Stimulated activated CD4-positive, alpha-beta T cell treated with anti-CD3 and anti-CD28 coated beads, Interleukin-1b, Interleukin-23, amount 100 ng/mL, for 48 hours (primary cell): ENCODE measurements around the gene MYOF.
A peak's percentile ranks its signal among the peaks of the same experiment; 100 is the strongest.
"Not testable (repeated sequence)": the region's sequence is repeated elsewhere in the genome, so short reads cannot be mapped to it uniquely, and the experiment has no call there.

Experiments
- DNase-seq: peaks from one replicate; pipeline ENCODE4 v3.0.0-alpha.2; 2020

Gene MYOF

GRCh38 chr10:93456480-93456879 lies 25.7 kb downstream of the MYOF start:
- DNase-seq = no peak

GRCh38 chr10:93454736-93455135 lies 27.4 kb downstream of the MYOF start:
- DNase-seq = no peak

- no peak for DNase-seq
Observed at GRCh38 chr10:93454146-93454545, 28.0 kb downstream of the MYOF start.

- DNase-seq = peak; percentile 16
Observed at GRCh38 chr10:93452143-93452542, 30.0 kb downstream of the MYOF start.

DNA sequence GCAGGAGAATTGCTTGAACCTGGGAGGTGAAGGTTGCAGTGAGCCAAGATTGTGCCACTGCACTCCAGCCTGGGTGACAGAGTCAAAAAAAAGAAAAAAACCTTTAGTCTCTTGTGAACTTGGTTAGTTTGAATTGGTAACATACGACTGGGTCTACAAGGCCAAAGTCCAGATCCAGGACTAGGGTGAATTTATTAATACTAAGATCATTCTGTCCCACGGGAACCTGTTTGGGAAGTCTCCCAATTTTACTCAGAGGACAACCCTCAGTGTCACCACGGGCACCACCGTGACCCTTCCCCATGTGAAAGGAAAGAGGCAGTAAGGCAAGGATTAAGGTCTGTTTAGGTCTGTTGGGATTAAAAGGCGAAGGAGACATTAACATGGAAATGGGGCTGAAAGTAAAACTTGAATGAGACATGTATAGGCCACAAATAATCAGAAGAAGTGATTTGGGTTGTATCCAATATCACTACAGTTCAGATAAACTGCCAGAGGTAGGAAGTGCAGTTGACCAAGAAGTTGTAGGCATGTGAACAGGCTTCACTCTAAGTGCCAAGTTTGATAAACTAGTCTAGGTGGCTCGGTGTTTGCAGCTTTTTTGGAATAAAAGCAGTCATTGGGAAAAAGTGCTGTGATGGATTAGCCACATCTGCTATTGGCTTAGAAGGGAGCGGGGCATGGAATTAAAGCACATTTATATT lies 30.7 kb downstream of the MYOF start:
- no peak for DNase-seq

DNA sequence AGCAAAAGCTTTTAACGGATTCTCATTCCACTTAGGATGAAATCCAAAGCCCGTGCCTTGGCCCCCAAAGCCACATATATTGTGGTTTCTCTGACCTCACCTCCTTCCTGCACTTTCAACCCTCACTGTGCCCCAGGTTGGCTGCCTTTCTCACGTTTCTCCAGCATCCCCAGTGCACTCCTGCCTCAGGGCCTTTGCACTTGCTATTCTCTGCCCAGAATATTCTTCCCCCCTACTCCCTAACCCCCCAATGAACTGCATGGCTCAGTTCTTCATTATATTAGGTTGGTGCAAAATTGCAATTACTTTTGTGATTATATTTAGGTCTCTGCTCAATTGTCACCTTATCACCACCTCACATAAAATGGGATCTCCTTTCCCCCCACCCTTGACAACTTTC lies 34.2 kb downstream of the MYOF start:
- DNase-seq = no peak

DNA sequence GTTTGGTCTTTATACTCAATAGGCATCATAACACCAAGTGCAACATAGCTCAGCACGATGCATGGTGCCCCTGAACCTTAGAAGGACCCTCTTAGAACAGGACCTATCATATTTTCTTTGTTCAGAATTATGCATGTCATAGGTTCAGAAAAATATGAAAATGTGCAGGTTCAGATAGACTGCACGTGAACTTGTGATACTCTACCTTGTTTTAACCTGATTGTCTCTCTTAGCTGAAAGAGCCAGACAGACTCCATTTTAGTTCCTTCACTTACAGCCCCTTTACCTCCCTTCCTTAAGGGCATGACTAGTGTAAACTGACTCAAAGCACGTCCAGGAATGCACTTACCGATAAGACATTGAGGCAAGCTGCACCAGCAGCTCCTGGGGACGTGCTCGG lies 35.1 kb downstream of the MYOF start:
- DNase-seq = no peak

DNA sequence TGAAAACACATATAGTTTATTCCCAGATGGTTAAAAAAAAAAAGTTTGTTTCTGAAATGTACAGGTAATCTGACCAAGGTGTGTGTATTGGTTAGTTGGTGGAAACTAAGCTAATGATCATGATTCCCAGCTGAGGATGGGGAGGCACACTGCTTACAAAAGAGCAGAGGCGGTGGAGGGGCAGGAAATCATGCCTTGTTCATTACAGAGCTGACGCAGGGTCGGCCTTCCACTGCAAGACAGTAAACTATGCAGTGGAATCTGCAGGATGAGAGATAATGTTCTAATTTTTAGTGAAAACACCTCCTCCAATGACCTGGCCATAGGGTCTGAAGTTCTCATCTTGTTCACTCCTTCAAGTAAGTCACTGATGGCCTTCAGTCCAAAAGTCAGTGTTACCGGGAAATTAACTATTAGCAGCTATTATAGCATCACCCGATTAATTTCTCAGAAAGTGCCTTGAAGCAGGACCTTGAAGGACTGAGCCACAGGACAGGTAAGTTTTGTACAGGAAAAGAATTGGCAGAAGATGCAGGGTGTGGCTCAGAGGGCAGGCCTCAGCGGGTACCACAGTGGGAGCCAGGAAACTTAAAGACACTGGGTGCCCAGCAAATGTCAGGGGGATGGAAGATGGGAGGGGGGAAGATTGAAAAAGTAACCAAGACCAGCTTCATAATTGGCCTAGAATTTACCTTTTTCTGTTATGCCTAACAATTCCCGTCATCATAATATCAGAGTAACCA lies 36.0 kb downstream of the MYOF start:
- DNase-seq = no peak

- no peak for DNase-seq
Observed at GRCh38 chr10:93445097-93445960, 36.8 kb downstream of the MYOF start.

- DNase-seq = no peak
Observed at GRCh38 chr10:93443481-93443880, 38.7 kb downstream of the MYOF start.

GRCh38 chr10:93442721-93443120 lies 39.4 kb downstream of the MYOF start:
- DNase-seq = not testable (repeated sequence)

DNA sequence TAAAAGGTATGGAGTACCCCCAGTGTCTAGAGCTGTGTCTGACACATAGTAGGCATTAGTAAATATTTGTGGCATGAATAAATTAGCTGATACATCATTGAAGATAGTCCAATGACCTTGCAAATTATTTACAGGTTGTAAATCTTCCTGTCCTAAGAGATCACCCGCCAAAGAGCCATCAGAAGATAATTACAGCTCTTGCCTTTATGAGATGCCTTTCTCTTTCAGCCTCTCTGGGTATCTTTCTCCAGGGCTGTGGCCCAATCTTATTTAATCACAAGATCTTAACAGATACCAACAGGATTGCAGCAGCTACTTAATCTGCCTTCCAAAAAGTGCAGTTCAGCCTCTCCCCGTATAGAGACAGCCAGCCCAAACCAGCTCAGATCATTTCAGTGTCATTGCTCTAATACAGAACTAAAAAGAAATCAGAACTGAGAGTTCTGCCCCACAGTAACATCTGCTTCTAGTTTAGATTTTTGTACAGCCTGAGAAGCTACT lies 41.5 kb downstream of the MYOF start:
- DNase-seq = no peak

DNA sequence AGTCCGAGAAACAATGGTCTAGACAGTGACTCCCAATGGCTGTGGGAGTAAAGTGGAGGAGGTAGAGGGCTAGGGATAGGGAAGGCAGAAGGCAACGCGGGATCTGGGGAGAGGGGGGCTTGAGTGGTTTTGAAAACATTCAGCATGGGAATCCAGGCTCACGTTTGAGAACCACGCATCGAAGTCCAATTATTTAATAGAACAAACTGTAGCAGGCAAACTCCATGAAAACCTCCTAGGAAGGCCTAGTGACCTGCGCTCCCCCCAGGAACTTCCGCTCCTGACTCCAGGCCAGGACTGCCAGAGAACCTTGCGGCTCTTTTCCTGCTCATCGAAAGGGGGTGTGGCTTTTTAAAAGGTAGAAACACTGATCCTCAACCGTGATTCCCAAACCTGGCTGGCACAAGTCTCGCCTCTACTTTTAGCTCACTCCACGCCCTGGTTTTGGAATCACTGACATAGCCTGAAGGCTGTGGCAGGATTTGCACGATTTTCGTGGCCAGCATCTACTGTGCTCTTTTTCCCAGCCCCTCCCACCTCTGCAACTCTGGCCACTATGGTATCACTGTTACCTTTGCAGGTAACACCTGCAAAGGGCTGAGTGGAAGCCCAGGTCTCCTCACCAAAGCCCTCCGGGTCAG lies 43.4 kb downstream of the MYOF start:
- no peak for DNase-seq

GRCh38 chr10:93437946-93438612 lies 44.1 kb downstream of the MYOF start:
- DNase-seq = no peak

GRCh38 chr10:93437086-93437945 lies 44.8 kb downstream of the MYOF start:
- DNase-seq = no peak

DNA sequence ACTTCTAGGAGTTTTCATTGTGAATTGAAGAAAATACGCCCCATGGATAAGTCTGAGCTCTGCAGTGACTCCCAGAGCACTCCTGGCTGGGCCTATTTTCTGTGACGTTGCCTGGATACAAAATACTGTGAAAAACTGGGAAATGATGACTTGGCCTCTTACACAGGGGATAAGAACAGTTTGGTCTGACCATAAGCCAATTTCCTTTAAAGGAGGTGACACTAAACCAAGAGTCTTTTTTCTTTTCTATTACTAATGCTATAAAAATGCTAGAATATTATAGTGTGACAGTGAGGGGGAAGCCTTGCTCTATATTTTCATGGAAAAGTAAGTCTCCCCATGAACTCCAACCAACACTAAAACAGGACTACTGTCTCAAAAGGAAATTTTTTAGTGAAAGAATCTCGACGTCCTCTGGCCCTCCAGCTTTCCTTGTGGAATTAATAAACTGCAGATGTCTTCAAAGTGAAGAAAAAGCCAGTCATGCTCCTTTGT lies 45.5 kb downstream of the MYOF start:
- no peak for DNase-seq

GRCh38 chr10:93435621-93436397 lies 46.3 kb downstream of the MYOF start:
- DNase-seq = no peak

DNA sequence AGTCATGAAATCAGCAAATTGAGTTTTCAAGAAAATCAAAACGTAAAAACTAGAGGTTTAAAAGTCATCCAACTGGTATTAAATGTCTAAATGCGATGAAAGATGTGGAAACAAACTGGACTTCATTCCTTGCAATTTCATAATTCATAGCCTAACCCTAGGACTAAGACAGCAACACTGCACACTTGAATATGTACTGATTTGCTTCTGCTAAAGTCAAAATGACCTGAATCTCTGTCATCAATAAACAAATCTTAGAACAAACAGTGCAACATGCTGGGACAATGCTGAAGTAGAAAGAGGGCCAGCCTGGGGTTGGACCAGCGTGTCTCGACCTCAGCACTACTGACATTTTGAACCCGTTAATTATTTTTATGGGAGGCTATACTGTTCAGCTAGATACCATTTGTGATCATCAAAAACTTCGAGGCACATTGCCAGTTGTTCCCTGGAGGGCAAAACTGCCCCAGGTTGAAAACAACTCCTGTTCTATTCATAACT lies 47.1 kb downstream of the MYOF start:
- no peak for DNase-seq

- DNase-seq = no peak
Observed at GRCh38 chr10:93431361-93431760, 50.8 kb downstream of the MYOF start.

DNA sequence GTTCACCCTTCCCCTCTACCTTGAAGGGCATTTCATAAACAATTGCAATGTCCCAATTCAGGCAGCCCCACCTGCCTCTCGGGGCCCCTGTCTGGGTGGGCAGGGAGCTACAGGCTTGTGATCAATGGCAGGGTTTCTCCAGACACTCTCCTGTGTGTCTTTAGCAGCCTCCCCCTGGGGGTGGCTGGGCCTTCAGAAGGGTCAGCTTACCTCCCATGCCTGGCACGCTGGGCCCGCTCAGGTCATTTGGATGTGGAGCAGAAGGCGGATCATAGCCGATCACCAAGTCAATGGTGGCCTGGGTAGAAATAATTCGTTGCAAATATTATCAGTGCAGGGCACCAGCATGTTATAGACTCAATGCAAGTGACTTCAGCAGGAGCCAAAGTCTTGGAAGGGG lies 56.3 kb downstream of the MYOF start:
- no peak for DNase-seq
